ENCODE measurements around the gene ECE1.
"Not testable (repeated sequence)": the region's sequence is repeated elsewhere in the genome, so short reads cannot be mapped to it uniquely, and the experiment has no call there.

ECE1 gene

GRCh38 chr1:21216835-21217811 lies 73.1 kb downstream of the ECE1 start:
- DNase-seq, result no peak

GRCh38 chr1:21212126-21212525 lies 78.1 kb downstream of the ECE1 start:
- DNase-seq, result no peak

GRCh38 chr1:21208137-21208700 lies 82.0 kb downstream of the ECE1 start:
- DNase-seq, result not testable (repeated sequence)

- no peak for DNase-seq
These were observed 84.1 kb downstream of the ECE1 start for GRCh38 chr1:21206117-21206516.

- no peak for DNase-seq
These were observed 84.8 kb downstream of the ECE1 start for GRCh38 chr1:21205416-21205815.

GRCh38 chr1:21201650-21202049 lies 88.6 kb downstream of the ECE1 start:
- DNase-seq, result no peak

GRCh38 chr1:21201238-21201637 lies 89.0 kb downstream of the ECE1 start:
- not testable (repeated sequence) for DNase-seq

- DNase-seq, result no peak
These were observed 89.5 kb downstream of the ECE1 start for GRCh38 chr1:21200767-21201166.

GRCh38 chr1:21198929-21199328 lies 91.3 kb downstream of the ECE1 start:
- no peak for DNase-seq

- no peak for DNase-seq
These were observed 97.4 kb downstream of the ECE1 start for GRCh38 chr1:21192871-21193270.

GRCh38 chr1:21192284-21192683 lies 98.0 kb downstream of the ECE1 start:
- no peak for DNase-seq

- not testable (repeated sequence) for DNase-seq
These were observed 99.5 kb downstream of the ECE1 start for GRCh38 chr1:21190771-21191170.

GRCh38 chr1:21189906-21190500 lies 100.3 kb downstream of the ECE1 start:
- DNase-seq, result peak; percentile 48

- DNase-seq, result no peak
These were observed 100.8 kb downstream of the ECE1 start for GRCh38 chr1:21189421-21189820.

GRCh38 chr1:21188235-21188634 lies 102.0 kb downstream of the ECE1 start:
- peak; percentile 66 for DNase-seq

GRCh38 chr1:21185221-21185731 lies 105.0 kb downstream of the ECE1 start:
- no peak for DNase-seq

- no peak for DNase-seq
These were observed 106.0 kb downstream of the ECE1 start for GRCh38 chr1:21184276-21184675.

GRCh38 chr1:21182181-21182731 lies 108.0 kb downstream of the ECE1 start:
- no peak for DNase-seq

- DNase-seq, result not testable (repeated sequence)
These were observed 112.0 kb downstream of the ECE1 start for GRCh38 chr1:21178271-21178670.

- peak; percentile 98 for DNase-seq
These were observed 113.4 kb downstream of the ECE1 start, which contains the start of gene EIF4G3 for GRCh38 chr1:21176586-21177555. EIF4G3 (minus strand) TSS chr1:21176897; CDS start chr1:21002742, 174,155 bp downstream.

- peak; percentile 67 for DNase-seq
These were observed 114.3 kb downstream of the ECE1 start for GRCh38 chr1:21175670-21176581.

Measured in DMS79 treated with DMSO at 0.1 percent for 48 hours (cell line).